ENCODE measurements around the gene TOP1.
"Not testable (repeated sequence)": the region's sequence is repeated elsewhere in the genome, so short reads cannot be mapped to it uniquely, and the experiment has no call there.

TOP1 gene

GRCh38 chr20:41124451-41125094, 96.0 kb downstream of the TOP1 start:
- Histone ChIP-seq H3K4me2 (ENCODE audit: low read length) (no peak overlapping the region), H3K4me1 (ENCODE audit: control insufficient read depth, low read length) (no peaks in the 10 kb centered on the region), H3K36me3 (ENCODE audit: control insufficient read depth, low read length) (peaks cover 72% of the 10 kb centered on the region), H3K9me2 (replicated peaks; ENCODE audit: control insufficient read depth, low read length) (no peaks in the 10 kb centered on the region), H3F3A (ENCODE audit: control insufficient read depth, insufficient read depth) (no peaks in the 10 kb centered on the region; the same call in none of the 2 replicates), H3K27me3 (ENCODE audit: control insufficient read depth, low read length) (no peaks in the 10 kb centered on the region), H4K20me1 (ENCODE audit: control insufficient read depth, insufficient read depth, low read depth, low read length) (no peaks in the 10 kb centered on the region), H3K79me2 (ENCODE audit: control insufficient read depth, low read length) (no peaks in the 10 kb centered on the region), H3K9me3 (ENCODE audit: control insufficient read depth, insufficient read depth, low read length) (no peaks in the 10 kb centered on the region), H3K4me3 (ENCODE audit: low read length) (no peak overlapping the region), H3K27ac (ENCODE audit: low read depth, low read length) (no peak overlapping the region)
- TF ChIP-seq, protein P1, sequence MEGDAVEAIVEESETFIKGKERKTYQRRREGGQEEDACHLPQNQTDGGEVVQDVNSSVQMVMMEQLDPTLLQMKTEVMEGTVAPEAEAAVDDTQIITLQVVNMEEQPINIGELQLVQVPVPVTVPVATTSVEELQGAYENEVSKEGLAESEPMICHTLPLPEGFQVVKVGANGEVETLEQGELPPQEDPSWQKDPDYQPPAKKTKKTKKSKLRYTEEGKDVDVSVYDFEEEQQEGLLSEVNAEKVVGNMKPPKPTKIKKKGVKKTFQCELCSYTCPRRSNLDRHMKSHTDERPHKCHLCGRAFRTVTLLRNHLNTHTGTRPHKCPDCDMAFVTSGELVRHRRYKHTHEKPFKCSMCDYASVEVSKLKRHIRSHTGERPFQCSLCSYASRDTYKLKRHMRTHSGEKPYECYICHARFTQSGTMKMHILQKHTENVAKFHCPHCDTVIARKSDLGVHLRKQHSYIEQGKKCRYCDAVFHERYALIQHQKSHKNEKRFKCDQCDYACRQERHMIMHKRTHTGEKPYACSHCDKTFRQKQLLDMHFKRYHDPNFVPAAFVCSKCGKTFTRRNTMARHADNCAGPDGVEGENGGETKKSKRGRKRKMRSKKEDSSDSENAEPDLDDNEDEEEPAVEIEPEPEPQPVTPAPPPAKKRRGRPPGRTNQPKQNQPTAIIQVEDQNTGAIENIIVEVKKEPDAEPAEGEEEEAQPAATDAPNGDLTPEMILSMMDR (IDR thresholded peaks at IDR 0.05; ENCODE audit: low read depth, low read length, poor library complexity, severe bottlenecking): no peak
- TF ChIP-seq EZH2phosphoT487 (IDR thresholded peaks at IDR 0.05; ENCODE audit: borderline replicate concordance, low read length): no peak

- H3F3A ChIP-seq (ENCODE audit: control insufficient read depth, insufficient read depth): peaks cover 6% of the 10 kb centered on the region
- H3K4me2 ChIP-seq (ENCODE audit: low read length): no peak overlapping the region
- no peaks in the 10 kb centered on the region for H3K4me1 ChIP-seq (ENCODE audit: control insufficient read depth, low read length)
- H3K27ac ChIP-seq (ENCODE audit: low read depth, low read length): no peak overlapping the region
- H3K4me3 ChIP-seq (ENCODE audit: low read length): no peak overlapping the region
- no peaks in the 10 kb centered on the region for H4K20me1 ChIP-seq (ENCODE audit: control insufficient read depth, insufficient read depth, low read depth, low read length)
- no peaks in the 10 kb centered on the region for H3K9me3 ChIP-seq (ENCODE audit: control insufficient read depth, insufficient read depth, low read length)
- no peaks in the 10 kb centered on the region for H3K27me3 ChIP-seq (ENCODE audit: control insufficient read depth, low read length)
- no peaks in the 10 kb centered on the region for H3K9me2 ChIP-seq (replicated peaks; ENCODE audit: control insufficient read depth, low read length)
- TF ChIP-seq, protein P1 (IDR thresholded peaks at IDR 0.05; ENCODE audit: low read depth, low read length, poor library complexity, severe bottlenecking): no peak
- no peak for TF ChIP-seq EZH2phosphoT487 (IDR thresholded peaks at IDR 0.05; ENCODE audit: borderline replicate concordance, low read length)
- peaks cover 61% of the 10 kb centered on the region for H3K36me3 ChIP-seq (ENCODE audit: control insufficient read depth, low read length)
- no peaks in the 10 kb centered on the region for H3K79me2 ChIP-seq (ENCODE audit: control insufficient read depth, low read length)
These were observed 97.2 kb downstream of the TOP1 start for GRCh38 chr20:41125530-41126457.

- TF ChIP-seq EZH2phosphoT487 (IDR thresholded peaks at IDR 0.05; ENCODE audit: borderline replicate concordance, low read length): no peak
- no peaks in the 10 kb centered on the region for H3K9me3 ChIP-seq (ENCODE audit: control insufficient read depth, insufficient read depth, low read length)
- H3K4me1 ChIP-seq (ENCODE audit: control insufficient read depth, low read length): no peaks in the 10 kb centered on the region
- H3K9me2 ChIP-seq (replicated peaks; ENCODE audit: control insufficient read depth, low read length): no peaks in the 10 kb centered on the region
- no peaks in the 10 kb centered on the region for H3K79me2 ChIP-seq (ENCODE audit: control insufficient read depth, low read length)
- H3K4me2 ChIP-seq (ENCODE audit: low read length): no peak overlapping the region
- no peaks in the 10 kb centered on the region for H4K20me1 ChIP-seq (ENCODE audit: control insufficient read depth, insufficient read depth, low read depth, low read length)
- no peak overlapping the region for H3K27ac ChIP-seq (ENCODE audit: low read depth, low read length)
- no peaks in the 10 kb centered on the region for H3K27me3 ChIP-seq (ENCODE audit: control insufficient read depth, low read length)
- H3F3A ChIP-seq (ENCODE audit: control insufficient read depth, insufficient read depth): peaks cover 6% of the 10 kb centered on the region
- no peak overlapping the region for H3K4me3 ChIP-seq (ENCODE audit: low read length)
- H3K36me3 ChIP-seq (ENCODE audit: control insufficient read depth, low read length): peaks cover 52% of the 10 kb centered on the region
These were observed 98.1 kb downstream of the TOP1 start for GRCh38 chr20:41126719-41127118.

DNA sequence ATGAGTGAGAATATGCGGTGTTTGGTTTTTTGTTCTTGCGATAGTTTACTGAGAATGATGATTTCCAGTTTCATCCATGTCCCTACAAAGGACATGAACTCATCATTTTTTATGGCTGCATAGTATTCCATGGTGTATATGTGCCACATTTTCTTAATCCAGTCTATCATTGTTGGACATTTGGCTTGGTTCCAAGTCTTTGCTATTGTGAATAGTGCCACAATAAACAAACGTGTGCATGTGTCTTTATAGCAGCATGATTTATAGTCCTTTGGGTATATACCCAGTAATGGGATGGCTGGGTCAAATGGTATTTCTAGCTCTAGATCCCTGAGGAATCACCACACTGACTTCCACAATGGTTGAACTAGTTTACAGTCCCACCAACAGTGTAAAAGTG, 99.7 kb downstream of the TOP1 start:
- not testable (repeated sequence) for H3K4me2 ChIP-seq (ENCODE audit: low read length); H3K9me2 ChIP-seq (replicated peaks; ENCODE audit: control insufficient read depth, low read length); H4K20me1 ChIP-seq (ENCODE audit: control insufficient read depth, insufficient read depth, low read depth, low read length); H3K27me3 ChIP-seq (ENCODE audit: control insufficient read depth, low read length); H3K27ac ChIP-seq (ENCODE audit: low read depth, low read length); H3K79me2 ChIP-seq (ENCODE audit: control insufficient read depth, low read length); H3K9me3 ChIP-seq (ENCODE audit: control insufficient read depth, insufficient read depth, low read length); H3K4me1 ChIP-seq (ENCODE audit: control insufficient read depth, low read length); H3K4me3 ChIP-seq (ENCODE audit: low read length)
- Histone ChIP-seq H3F3A (ENCODE audit: control insufficient read depth, insufficient read depth) (peaks cover 11% of the 10 kb centered on the region), H3K36me3 (ENCODE audit: control insufficient read depth, low read length) (peaks cover 36% of the 10 kb centered on the region)
